Spleen (tissue), 11 donors: ENCODE results near the gene GRAMD1B. TPM values are rescaled to one million over a fixed set of nuclear protein-coding genes. Genes with fewer than 3 reads are reported as not detected.
A peak's percentile ranks its signal among the peaks of the same experiment; 100 is the strongest.

ENCODE experiments used
- DNase-seq: peaks from one replicate; pipeline ENCODE4 v3.0.0-alpha.2; 2020
- H3K27ac ChIP-seq, 8 donors: fragments of 200-600 bp; sonication (generic) in 7 of 8; 1 replicate in 4 of 8; 2 replicates in 4 of 8; pipeline versions ENCODE4 v1.5.0 to v1.8.0; 2016 to 2021; ENCODE audit warnings: inconsistent platforms in 4 of 8, mild to moderate bottlenecking in 4 of 8, moderate library complexity in 1 of 8
- H3K27me3 ChIP-seq, 7 donors: fragments of 200-600 bp; sonication (generic) in 6 of 7; replicated peaks in 1 of 7; 1 replicate in 4 of 7; 2 replicates in 3 of 7; pipeline versions ENCODE4 v1.5.0 to v1.8.0; 2016 to 2021; ENCODE audit warnings: inconsistent platforms in 3 of 7, mild to moderate bottlenecking in 1 of 7
- H3K36me3 ChIP-seq, 6 donors: fragments of 200-600 bp; sonication (generic) in 5 of 6; 1 replicate in 4 of 6; 2 replicates in 2 of 6; pipeline versions ENCODE4 v1.5.0 to v1.8.0; 2016 to 2021; ENCODE audit warnings: inconsistent platforms in 2 of 6
- H3K4me1 ChIP-seq, 6 donors: fragments of 200-600 bp; sonication (generic) in 5 of 6; 1 replicate in 3 of 6; 2 replicates in 3 of 6; pipeline versions ENCODE4 v1.5.0 to v1.8.0; 2016 to 2021; ENCODE audit warnings: inconsistent platforms in 3 of 6
- H3K4me3 ChIP-seq, 8 donors: fragments of 200-600 bp; sonication (generic) in 7 of 8; 1 replicate in 4 of 8; 2 replicates in 4 of 8; pipeline versions ENCODE4 v1.5.0 to v1.8.0; 2016 to 2021; ENCODE audit warnings: inconsistent platforms in 4 of 8, mild to moderate bottlenecking in 4 of 8, moderate library complexity in 2 of 8
- H3K9me3 ChIP-seq, 8 donors: fragments of 200-600 bp; sonication (generic) in 7 of 8; 1 replicate in 4 of 8; 2 replicates in 4 of 8; pipeline versions ENCODE4 v1.5.0 to v1.8.0; 2016 to 2021; ENCODE audit warnings: inconsistent platforms in 4 of 8
- CTCF ChIP-seq, 11 experiments: fragments of 200-600 bp in 7 of 11; fragments of 450-650 bp in 4 of 11; sonication (generic) in 4 of 11; IDR thresholded peaks in 8 of 11; conservative IDR thresholded peaks in 3 of 11; 1 replicate in 7 of 11; 2 replicates in 4 of 11; pipeline versions ENCODE4 v1.4.0 to v1.8.0; 2016 to 2021; ENCODE audit warnings: antibody characterized with exemption in 11 of 11, inconsistent platforms in 4 of 11, mild to moderate bottlenecking in 1 of 11
- POLR2A ChIP-seq, 3 donors: fragments of 450-650 bp; IDR thresholded peaks; one replicate each; pipeline ENCODE4 v1.5.1; 2017; ENCODE audit warnings: antibody characterized with exemption in 3 of 3, mild to moderate bottlenecking in 1 of 3
- POLR2AphosphoS5 ChIP-seq, 3 donors: sonication (generic); formaldehyde crosslinking; IDR thresholded peaks; one replicate each; pipeline ENCODE4 v1.5.1; 2017; ENCODE audit warnings: antibody characterized with exemption in 3 of 3
- WGBS, 5 donors: extraction: QIAGEN DNeasy Blood & Tissue Kit in 3 of 5; methylation state at CpG; one replicate each; pipeline versions ENCODE4 v1.1.5 to v1.1.7; 2013 to 2018; 5-methylcytosine and 5-hydroxymethylcytosine counted together
- intact Hi-C: fragments of 100-400 bp; cut with DNase I; formaldehyde crosslinking; loops from one replicate; pipeline ENCODE4 v1.15.0; 2023; ENCODE audit warnings: low total_unique reads
- polyA plus RNA-seq, 3 donors: library from polyadenylated mRNA; stranded (reverse); fragments of 200-250 nt; gene quantifications; one replicate each; pipeline ENCODE4 v1.2.1, GENCODE V29; 2013
- total RNA-seq, 7 donors: library from RNA; depleted of rRNA in 3 of 7; stranded (reverse); fragments of >200 nt in 3 of 7; fragmentation: NEBNext Ultra II Directional in 4 of 7; extraction: Animal tissue kit (Norgen Biotek cat#: 25700) in 4 of 7; gene quantifications; one replicate each; pipeline versions ENCODE4 v1.1.0 to v1.2.1, GENCODE V29; 2016 to 2021
- donor health status: healthy with polysubstance abuse.
- donor health status: DM: no; HTN: no; CAD: no; lungs with moderate emphysema.
- donor health status: DM: no; HTN: no; CAD: no.
- donor health status: Bipolar disorder and iron deficiency.
- donor health status: healthy.
- donor health status: DM: no; HTN: no; CAD: no.
- donor health status: DM: yes; HTN: yes; CAD: no.

The GRAMD1B gene
- total and polyA plus RNA-seq, 10 donors = 1.7 to 15.6 (median 7.5) TPM

DNA sequence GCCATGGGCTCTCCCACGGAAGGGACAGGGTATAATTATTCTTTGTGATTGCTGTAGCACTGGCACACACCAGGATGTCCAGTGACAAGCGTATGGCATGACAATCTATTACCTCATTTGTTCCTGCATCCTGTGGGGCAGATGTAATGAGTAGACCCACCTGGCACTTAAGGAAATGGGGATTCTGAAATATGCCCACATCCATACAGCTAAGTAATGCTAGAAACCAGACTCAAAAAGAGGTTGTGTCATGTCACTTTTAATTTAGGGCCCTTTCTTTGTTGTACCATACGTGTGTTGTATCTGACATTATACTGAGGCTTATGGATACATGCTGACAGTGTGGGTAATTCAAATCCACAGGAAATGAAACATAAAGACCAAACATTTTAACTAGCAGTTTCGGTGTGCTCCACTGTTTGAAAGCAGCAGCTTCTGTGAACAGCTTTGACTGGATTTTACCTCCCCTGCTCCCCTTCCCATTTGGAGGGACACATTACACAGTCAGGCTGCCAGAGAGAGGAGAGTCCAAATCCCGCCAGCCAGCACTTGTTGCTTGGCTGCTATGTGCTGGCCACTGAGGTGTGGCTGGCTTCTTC, 21.2 kb downstream of the GRAMD1B start:
- Histone ChIP-seq H3K27me3 (no peaks in the 10 kb centered on the region), H3K36me3 (no peaks in the 10 kb centered on the region), H3K4me1 (peaks cover 0 to 41% (median 14%) of the 10 kb centered on the region in 6 donors), H3K9me3 (no peaks in the 10 kb centered on the region), H3K4me3 (no peak overlapping the region), H3K27ac (no peak overlapping the region)
- intact Hi-C loops = no loop called here
- DNase-seq = no peak
- 58 to 65% (median 63%) methylated on average over 5 of the region's 5 CpGs for WGBS, 5 donors
- TF ChIP-seq POLR2AphosphoS5 (IDR thresholded peaks at IDR 0.05) (no peak), POLR2A (IDR thresholded peaks at IDR 0.05) (no peak), CTCF (IDR thresholded peaks at IDR 0.05 in 8 of 11, conservative IDR thresholded peaks at IDR 0.05 in 3 of 11) (no peak)

GRCh38 chr11:123452794-123453193, 22.7 kb downstream of the GRAMD1B start:
- Histone ChIP-seq H3K27ac (peak overlapping the region in 1 of 8 donors; percentile 24), H3K9me3 (no peaks in the 10 kb centered on the region), H3K36me3 (no peaks in the 10 kb centered on the region), H3K4me3 (no peak overlapping the region), H3K27me3 (no peaks in the 10 kb centered on the region), H3K4me1 (peaks cover 0 to 56% (median 27%) of the 10 kb centered on the region in 6 donors)
- no peak for DNase-seq
- intact Hi-C loops = no loop called here
- 45 to 82% (median 62%) methylated on average over 1 of the region's 1 CpG for WGBS, 5 donors
- TF ChIP-seq POLR2AphosphoS5 (IDR thresholded peaks at IDR 0.05) (no peak), CTCF (IDR thresholded peaks at IDR 0.05 in 8 of 11, conservative IDR thresholded peaks at IDR 0.05 in 3 of 11) (no peak), POLR2A (IDR thresholded peaks at IDR 0.05) (no peak)

DNA sequence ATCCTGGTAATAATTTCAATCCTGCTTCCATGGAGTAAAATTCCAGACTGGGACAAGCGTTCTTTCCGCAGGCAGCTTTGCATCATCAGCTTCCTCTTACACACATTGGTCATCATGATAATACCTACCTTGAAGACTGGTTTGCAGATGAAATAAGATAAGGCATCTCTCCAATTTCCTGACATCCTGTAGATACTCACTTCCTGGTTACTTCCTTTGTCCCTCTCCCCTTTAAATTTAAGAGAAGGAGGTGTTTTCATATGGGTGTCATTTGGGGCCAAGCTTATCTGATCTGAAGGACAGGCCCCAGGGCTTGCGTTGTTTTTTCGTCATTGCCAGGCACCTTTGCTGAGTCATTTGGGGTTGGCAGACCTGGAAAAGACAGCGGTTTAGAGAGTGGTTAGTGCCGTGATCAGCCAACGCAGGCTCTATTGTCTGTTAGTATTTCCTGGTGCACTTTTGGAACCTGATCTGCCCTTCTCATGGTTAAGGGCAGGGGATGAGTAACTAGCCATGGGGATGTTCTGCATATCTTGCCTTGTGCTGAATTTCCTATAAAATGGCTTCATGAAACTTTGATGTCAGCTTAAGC, 24.1 kb downstream of the GRAMD1B start:
- intact Hi-C loops = no loop called here
- 24 to 42% (median 33%) methylated on average over 7 of the region's 7 CpGs for WGBS, 5 donors
- peak overlapping the region in 3 of 8 donors; percentile 4 to 59 (median 24) for H3K27ac ChIP-seq

More for the DNA sequence above, 24.1 kb downstream of the GRAMD1B start:
- no peaks in the 10 kb centered on the region for H3K27me3 ChIP-seq
- DNase-seq = no peak
- H3K9me3 ChIP-seq = no peaks in the 10 kb centered on the region
- no peaks in the 10 kb centered on the region for H3K36me3 ChIP-seq
- H3K4me3 ChIP-seq = no peak overlapping the region
- no peak for TF ChIP-seq POLR2AphosphoS5 (IDR thresholded peaks at IDR 0.05)
- TF ChIP-seq POLR2A (IDR thresholded peaks at IDR 0.05) = no peak
- no peak for TF ChIP-seq CTCF (IDR thresholded peaks at IDR 0.05 in 8 of 11, conservative IDR thresholded peaks at IDR 0.05 in 3 of 11)
- peaks cover 0 to 59% (median 27%) of the 10 kb centered on the region in 6 donors for H3K4me1 ChIP-seq
